HG02852 (cell line): ENCODE data around the gene C17orf107.

Experiments
- ATAC-seq: cut with Tn5 transposase; IDR thresholded peaks from one replicate; pipeline ENCODE4 v1.9.1; 2021; ENCODE audit warnings: mild to moderate bottlenecking, moderate library complexity; ENCODE audit not compliant: unreplicated experiment

C17orf107 gene

GRCh38 chr17:4933646-4934045 lies 34.3 kb downstream of the C17orf107 start:
- no peak for ATAC-seq

GRCh38 chr17:4934173-4934979 lies 35.0 kb downstream of the C17orf107 start:
- no peak for ATAC-seq

- ATAC-seq: no peak
Measured at GRCh38 chr17:4935650-4936049, 36.3 kb downstream of the C17orf107 start.

- ATAC-seq: no peak
Measured at GRCh38 chr17:4936436-4936835, 37.1 kb downstream of the C17orf107 start.

GRCh38 chr17:4937553-4937952 lies 38.2 kb downstream of the C17orf107 start:
- ATAC-seq: no peak

GRCh38 chr17:4938069-4938491 lies 38.7 kb downstream of the C17orf107 start:
- no peak for ATAC-seq

- no peak for ATAC-seq
Measured at GRCh38 chr17:4938688-4939545, 39.6 kb downstream of the C17orf107 start.

- peak; percentile 21 for ATAC-seq
Measured at GRCh38 chr17:4939546-4939795, 40.1 kb downstream of the C17orf107 start.

GRCh38 chr17:4939796-4940554 lies 40.6 kb downstream of the C17orf107 start, which contains the start of the genes RNF167 and SLC25A11:
Gene RNF167, plus strand, starts transcription at chr17:4940268. Its CDS starts 642 bp downstream, at chr17:4940910.
Gene SLC25A11, minus strand, starts transcription at chr17:4940046. Its CDS starts 136 bp downstream, at chr17:4939910.
- peak; percentile 65 for ATAC-seq

- ATAC-seq: no peak
Measured at GRCh38 chr17:4940555-4941318, 41.4 kb downstream of the C17orf107 start.

GRCh38 chr17:4941319-4941610 lies 41.9 kb downstream of the C17orf107 start:
- ATAC-seq: no peak

- ATAC-seq: no peak
Measured at GRCh38 chr17:4942760-4943508, 43.6 kb downstream of the C17orf107 start.

- no peak for ATAC-seq
Measured at GRCh38 chr17:4944163-4944553, 44.8 kb downstream of the C17orf107 start.

GRCh38 chr17:4944554-4945175 lies 45.3 kb downstream of the C17orf107 start:
- no peak for ATAC-seq

GRCh38 chr17:4945176-4945943 lies 46.0 kb downstream of the C17orf107 start:
- ATAC-seq: peak; percentile 25

- no peak for ATAC-seq
Measured at GRCh38 chr17:4945944-4946280, 46.6 kb downstream of the C17orf107 start.

- ATAC-seq: no peak
Measured at GRCh38 chr17:4946312-4946976, 47.1 kb downstream of the C17orf107 start.

- ATAC-seq: no peak
Measured at GRCh38 chr17:4947010-4947410, 47.7 kb downstream of the C17orf107 start.
